Measurements from ENCODE around the gene AP2A2. TPM values are rescaled to one million over a fixed set of nuclear protein-coding genes. Genes with fewer than 3 reads are reported as not detected.
A peak's percentile ranks its signal among the peaks of the same experiment; 100 is the strongest.

AP2A2 gene
- 61.3 and 63.2 TPM in 2 replicates for total RNA-seq

DNA sequence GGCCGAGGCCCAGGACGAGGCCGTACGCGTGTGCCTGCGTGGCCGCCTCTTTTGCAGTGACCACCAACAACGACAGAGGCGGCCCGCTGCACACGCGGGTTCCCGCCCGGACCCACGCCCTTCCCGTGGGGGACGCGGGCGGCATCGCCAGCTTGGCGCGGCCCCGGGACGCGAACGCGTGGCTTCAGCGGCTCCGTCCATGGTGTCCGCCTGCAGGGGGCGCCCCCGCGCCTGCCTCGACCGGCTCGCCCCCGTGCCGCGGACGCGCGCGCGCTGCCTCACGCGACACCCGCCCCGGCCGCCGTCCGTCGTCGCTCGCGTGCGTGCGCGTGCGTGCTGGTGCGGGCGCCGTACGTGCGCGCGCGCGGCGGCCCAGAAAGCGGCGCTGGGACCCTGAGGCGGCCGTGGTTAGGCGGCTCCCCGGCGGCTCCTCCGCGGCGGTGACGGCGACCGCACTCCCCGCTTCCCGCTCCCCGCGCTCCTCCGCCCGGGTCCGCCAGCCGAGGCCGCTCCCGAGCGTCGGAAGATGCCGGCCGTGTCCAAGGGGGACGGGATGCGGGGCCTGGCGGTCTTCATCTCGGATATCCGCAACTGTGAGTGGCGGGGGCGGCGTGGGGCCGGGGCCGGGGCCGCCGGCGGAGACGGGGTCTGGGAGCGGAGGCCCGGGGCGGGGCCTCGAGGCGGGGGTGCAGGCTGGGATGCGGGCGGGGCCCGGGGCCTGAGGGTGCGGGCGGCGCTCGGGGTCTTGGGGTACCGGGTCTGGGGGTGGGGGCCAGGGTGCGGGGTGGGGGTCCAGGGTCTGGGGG lies at the start of gene AP2A2:
Gene AP2A2, plus strand, starts transcription at position 375 of the 806 bp plus-strand sequence. Its CDS starts 152 bp downstream, at position 527.
- Mint-ChIP-seq H3K36me3 (ENCODE audit: low read depth) (peaks cover 6% of the 10 kb centered on the region), H3K27me3 (ENCODE audit: low read depth) (no peaks in the 10 kb centered on the region), H3K27ac (peak within 1 kb of the TSS; percentile 50), H3K4me1 (ENCODE audit: low read depth) (peaks cover 22% of the 10 kb centered on the region), H3K4me3 (ENCODE audit: low read depth) (peak within 1 kb of the TSS; percentile 84), H3K9me3 (no peaks in the 10 kb centered on the region)
- intact Hi-C loops (cut with micrococcal nuclease), result loop anchor here (2.0 to 5.0 kb wide), 2 partner anchors 15 to 127 kb away; partner anchors contain the start of gene CHID1
- peak; percentile 87 for DNase-seq (ENCODE audit: low spot score)

- DNase-seq (ENCODE audit: low spot score), result no peak
- H3K4me1 Mint-ChIP-seq (ENCODE audit: low read depth), result no peaks in the 10 kb centered on the region
- peaks cover 9% of the 10 kb centered on the region for H3K36me3 Mint-ChIP-seq (ENCODE audit: low read depth)
- no peak overlapping the region for H3K27ac Mint-ChIP-seq
- H3K27me3 Mint-ChIP-seq (ENCODE audit: low read depth), result no peaks in the 10 kb centered on the region
- no peaks in the 10 kb centered on the region for H3K9me3 Mint-ChIP-seq
- H3K4me3 Mint-ChIP-seq (ENCODE audit: low read depth), result no peak overlapping the region
- intact Hi-C loops (cut with micrococcal nuclease), result no loop called here
Observed at GRCh38 chr11:876545-876944, 49.1 kb upstream of the AP2A2 start.

DNA sequence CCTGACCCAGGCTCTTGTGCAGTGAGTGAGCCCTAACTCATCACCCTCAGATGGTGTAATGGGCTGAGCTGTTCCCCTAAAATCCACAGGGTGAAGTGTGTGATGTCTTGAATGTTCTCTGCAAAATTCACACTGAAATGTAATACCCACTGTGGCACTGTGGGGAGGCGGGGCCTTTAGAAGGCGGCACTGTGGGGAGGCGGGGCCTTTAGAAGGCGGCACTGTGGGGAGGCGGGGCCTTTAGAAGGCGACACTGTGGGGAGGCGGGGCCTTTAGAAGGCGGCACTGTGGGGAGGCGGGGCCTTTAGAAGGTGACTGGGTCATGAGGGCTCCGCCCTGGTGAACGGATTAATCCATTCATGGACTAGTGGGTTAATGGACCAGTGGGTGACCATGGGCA lies 48.1 kb upstream of the AP2A2 start:
- Mint-ChIP-seq H3K27me3 (ENCODE audit: low read depth) (no peaks in the 10 kb centered on the region), H3K4me3 (ENCODE audit: low read depth) (no peak overlapping the region), H3K36me3 (ENCODE audit: low read depth) (peaks cover 15% of the 10 kb centered on the region), H3K9me3 (no peaks in the 10 kb centered on the region), H3K27ac (no peak overlapping the region), H3K4me1 (ENCODE audit: low read depth) (no peaks in the 10 kb centered on the region)
- peak; percentile 21 for DNase-seq (ENCODE audit: low spot score)
- intact Hi-C loops (cut with micrococcal nuclease), result no loop called here

- H3K27ac Mint-ChIP-seq, result no peak overlapping the region
- no peaks in the 10 kb centered on the region for H3K4me1 Mint-ChIP-seq (ENCODE audit: low read depth)
- no peak overlapping the region for H3K4me3 Mint-ChIP-seq (ENCODE audit: low read depth)
- no peaks in the 10 kb centered on the region for H3K9me3 Mint-ChIP-seq
- H3K27me3 Mint-ChIP-seq (ENCODE audit: low read depth), result no peaks in the 10 kb centered on the region
- DNase-seq (ENCODE audit: low spot score), result no peak
- intact Hi-C loops (cut with micrococcal nuclease), result no loop called here
- peaks cover 13% of the 10 kb centered on the region for H3K36me3 Mint-ChIP-seq (ENCODE audit: low read depth)
Observed at GRCh38 chr11:880447-880846, 45.2 kb upstream of the AP2A2 start.

DNA sequence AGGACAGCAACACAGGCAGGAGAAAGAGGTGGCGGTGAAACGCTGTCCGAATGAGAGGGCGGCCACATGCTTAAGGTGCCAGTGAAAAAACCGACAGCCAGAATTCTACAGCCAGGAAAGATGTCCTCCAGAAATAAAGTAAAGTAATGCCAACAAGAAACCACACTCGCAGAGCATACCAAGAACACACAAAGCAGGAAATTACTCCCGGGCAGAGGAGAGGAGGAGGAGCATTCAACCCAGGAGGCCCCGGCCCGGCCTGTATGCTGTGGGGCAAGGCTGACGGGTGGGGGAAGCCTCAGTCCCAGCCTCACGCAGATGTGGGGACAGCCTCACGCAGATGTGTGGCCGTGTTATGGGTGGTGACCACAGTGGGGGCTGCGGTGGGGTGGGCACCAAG lies 43.1 kb upstream of the AP2A2 start:
- Mint-ChIP-seq H3K4me3 (ENCODE audit: low read depth) (no peak overlapping the region), H3K27ac (no peak overlapping the region), H3K4me1 (ENCODE audit: low read depth) (no peaks in the 10 kb centered on the region), H3K36me3 (ENCODE audit: low read depth) (peaks cover 23% of the 10 kb centered on the region), H3K27me3 (ENCODE audit: low read depth) (no peaks in the 10 kb centered on the region), H3K9me3 (no peaks in the 10 kb centered on the region)
- intact Hi-C loops (cut with micrococcal nuclease), result no loop called here
- DNase-seq (ENCODE audit: low spot score), result no peak

DNA sequence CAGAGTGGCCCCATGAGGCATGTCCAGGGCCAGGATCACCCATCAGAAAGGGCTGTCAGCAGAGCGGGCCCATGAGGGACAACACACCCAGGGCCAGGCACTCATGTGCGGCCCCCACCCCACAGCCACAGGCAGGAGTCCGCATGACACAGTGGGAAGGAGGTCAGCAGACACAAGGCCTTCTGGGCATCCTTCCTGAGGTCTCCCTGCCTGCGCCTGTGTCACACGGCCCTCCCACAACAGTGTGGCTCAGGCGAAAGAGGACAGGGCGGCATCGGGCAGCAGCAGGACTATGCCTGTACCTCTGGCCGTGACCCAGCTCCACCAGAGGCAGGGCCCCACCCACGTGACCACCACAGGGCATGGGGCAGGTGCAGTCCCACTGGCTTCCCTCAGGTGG lies 42.1 kb upstream of the AP2A2 start:
- Mint-ChIP-seq H3K27ac (no peak overlapping the region), H3K4me1 (ENCODE audit: low read depth) (no peaks in the 10 kb centered on the region), H3K27me3 (ENCODE audit: low read depth) (no peaks in the 10 kb centered on the region), H3K9me3 (no peaks in the 10 kb centered on the region), H3K36me3 (ENCODE audit: low read depth) (peaks cover 23% of the 10 kb centered on the region), H3K4me3 (ENCODE audit: low read depth) (no peak overlapping the region)
- DNase-seq (ENCODE audit: low spot score), result no peak
- intact Hi-C loops (cut with micrococcal nuclease), result no loop called here

- Mint-ChIP-seq H3K4me3 (ENCODE audit: low read depth) (no peak overlapping the region), H3K9me3 (no peaks in the 10 kb centered on the region), H3K4me1 (ENCODE audit: low read depth) (no peaks in the 10 kb centered on the region), H3K27me3 (ENCODE audit: low read depth) (no peaks in the 10 kb centered on the region), H3K27ac (no peak overlapping the region), H3K36me3 (ENCODE audit: low read depth) (peaks cover 23% of the 10 kb centered on the region)
- no peak for DNase-seq (ENCODE audit: low spot score)
- intact Hi-C loops (cut with micrococcal nuclease), result no loop called here
Observed at GRCh38 chr11:884578-885070, 41.0 kb upstream of the AP2A2 start.

DNA sequence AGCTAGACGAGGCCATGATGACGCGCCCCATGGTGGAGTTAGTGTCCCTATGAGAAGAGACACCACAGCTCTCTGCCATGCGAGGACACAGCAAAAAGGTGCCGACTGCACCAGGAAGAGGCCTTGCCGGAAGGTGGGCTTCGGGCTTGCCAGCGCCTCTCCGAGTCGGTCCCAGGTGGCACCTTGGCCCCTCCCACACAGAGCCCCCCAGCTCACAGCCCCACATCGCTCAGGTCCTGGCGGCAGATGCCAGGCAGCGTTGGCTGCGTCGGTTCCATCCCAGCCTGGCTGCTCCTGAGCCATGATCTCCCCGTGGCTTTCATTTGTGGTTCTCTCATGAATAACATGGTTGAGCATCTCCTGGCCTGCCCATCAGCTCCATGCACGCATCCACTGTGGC lies 39.1 kb upstream of the AP2A2 start:
- intact Hi-C loops (cut with micrococcal nuclease), result no loop called here
- Mint-ChIP-seq H3K4me3 (ENCODE audit: low read depth) (no peak overlapping the region), H3K36me3 (ENCODE audit: low read depth) (peaks cover 17% of the 10 kb centered on the region), H3K9me3 (no peaks in the 10 kb centered on the region), H3K4me1 (ENCODE audit: low read depth) (no peaks in the 10 kb centered on the region), H3K27ac (no peak overlapping the region), H3K27me3 (ENCODE audit: low read depth) (no peaks in the 10 kb centered on the region)
- DNase-seq (ENCODE audit: low spot score), result no peak

- Mint-ChIP-seq H3K36me3 (ENCODE audit: low read depth) (peaks cover 11% of the 10 kb centered on the region), H3K27me3 (ENCODE audit: low read depth) (no peaks in the 10 kb centered on the region), H3K4me3 (ENCODE audit: low read depth) (no peak overlapping the region), H3K4me1 (ENCODE audit: low read depth) (no peaks in the 10 kb centered on the region), H3K9me3 (no peaks in the 10 kb centered on the region), H3K27ac (no peak overlapping the region)
- intact Hi-C loops (cut with micrococcal nuclease), result no loop called here
- DNase-seq (ENCODE audit: low spot score), result no peak
Observed at GRCh38 chr11:887589-887988, 38.1 kb upstream of the AP2A2 start.

DNA sequence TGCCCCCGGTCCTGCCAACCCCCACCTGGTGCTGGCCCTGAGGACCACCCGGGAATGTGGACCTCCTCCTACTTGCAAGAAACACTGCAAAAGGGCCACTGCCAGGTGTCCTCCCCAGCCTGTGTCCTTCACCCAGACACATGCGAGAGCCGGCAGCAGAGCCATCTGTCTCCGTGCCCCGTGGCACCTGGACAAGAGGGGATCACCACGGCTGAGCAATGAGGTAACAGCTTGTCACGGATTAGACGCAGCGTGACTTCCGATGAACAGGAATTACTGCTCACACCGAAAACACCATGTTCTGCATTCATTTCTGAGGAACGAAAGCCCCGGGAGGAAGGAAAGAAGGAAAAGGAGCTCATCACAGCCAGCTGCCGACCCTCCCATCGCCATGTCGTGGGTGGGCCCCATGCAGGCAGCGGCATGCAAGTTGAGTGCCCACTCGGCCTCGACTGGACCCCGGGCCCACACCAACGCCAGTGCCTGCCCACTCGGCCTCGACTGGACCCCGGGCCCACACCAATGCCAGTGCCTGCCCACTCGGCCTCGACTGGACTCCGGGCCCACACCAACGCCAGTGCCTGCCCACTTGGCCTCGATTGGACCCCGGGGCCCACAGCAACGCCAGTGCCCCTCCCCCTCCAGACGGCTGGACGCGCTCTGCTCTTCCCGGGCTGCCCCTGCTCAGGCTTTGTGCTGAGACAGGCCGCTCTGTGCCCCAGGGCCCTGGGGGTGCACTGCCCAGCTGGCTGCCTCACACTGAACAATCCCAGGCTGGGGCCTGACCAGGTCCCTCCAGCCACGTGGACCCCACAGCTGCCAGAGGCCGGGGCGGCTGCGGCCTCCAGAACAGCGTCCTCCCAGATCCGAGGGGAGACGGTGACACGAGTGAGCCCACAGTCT lies 37.1 kb upstream of the AP2A2 start:
- no peak overlapping the region for H3K27ac Mint-ChIP-seq
- no peak overlapping the region for H3K4me3 Mint-ChIP-seq (ENCODE audit: low read depth)
- DNase-seq (ENCODE audit: low spot score), result no peak
- intact Hi-C loops (cut with micrococcal nuclease), result no loop called here
- no peaks in the 10 kb centered on the region for H3K4me1 Mint-ChIP-seq (ENCODE audit: low read depth)
- H3K36me3 Mint-ChIP-seq (ENCODE audit: low read depth), result peaks cover 10% of the 10 kb centered on the region
- H3K9me3 Mint-ChIP-seq, result no peaks in the 10 kb centered on the region
- H3K27me3 Mint-ChIP-seq (ENCODE audit: low read depth), result no peaks in the 10 kb centered on the region

DNA sequence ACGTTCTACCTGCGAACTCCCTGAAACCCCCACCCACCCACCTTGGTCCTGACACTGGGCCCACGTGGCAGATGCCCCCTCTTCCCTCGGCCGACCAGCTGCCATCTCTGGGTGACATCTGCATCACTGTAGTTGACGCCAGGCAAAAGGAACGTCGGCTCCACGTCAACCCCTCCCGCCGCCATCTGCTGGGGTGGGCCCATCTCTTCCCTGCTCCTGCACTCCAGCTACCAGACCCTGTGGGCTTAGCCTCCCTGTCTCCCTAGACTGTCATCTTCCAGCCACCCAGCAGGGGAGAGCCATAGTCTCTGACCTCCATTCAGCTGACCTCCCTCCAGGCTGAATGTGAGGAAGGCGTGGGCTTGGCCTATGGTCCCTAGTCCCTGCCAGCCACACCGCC lies 36.4 kb upstream of the AP2A2 start:
- no peak overlapping the region for H3K4me3 Mint-ChIP-seq (ENCODE audit: low read depth)
- no peaks in the 10 kb centered on the region for H3K9me3 Mint-ChIP-seq
- intact Hi-C loops (cut with micrococcal nuclease), result no loop called here
- H3K27ac Mint-ChIP-seq, result no peak overlapping the region
- H3K27me3 Mint-ChIP-seq (ENCODE audit: low read depth), result no peaks in the 10 kb centered on the region
- no peaks in the 10 kb centered on the region for H3K4me1 Mint-ChIP-seq (ENCODE audit: low read depth)
- DNase-seq (ENCODE audit: low spot score), result no peak
- H3K36me3 Mint-ChIP-seq (ENCODE audit: low read depth), result peaks cover 10% of the 10 kb centered on the region

GRCh38 chr11:889687-890475 lies 35.8 kb upstream of the AP2A2 start:
- intact Hi-C loops (cut with micrococcal nuclease), result no loop called here
- H3K27me3 Mint-ChIP-seq (ENCODE audit: low read depth), result no peaks in the 10 kb centered on the region
- DNase-seq (ENCODE audit: low spot score), result no peak
- no peak overlapping the region for H3K27ac Mint-ChIP-seq
- H3K4me1 Mint-ChIP-seq (ENCODE audit: low read depth), result no peaks in the 10 kb centered on the region
- no peak overlapping the region for H3K4me3 Mint-ChIP-seq (ENCODE audit: low read depth)
- no peaks in the 10 kb centered on the region for H3K9me3 Mint-ChIP-seq
- peaks cover 10% of the 10 kb centered on the region for H3K36me3 Mint-ChIP-seq (ENCODE audit: low read depth)
